GM18505 (cell line): ENCODE results near the gene SOCS1.

Experiments
- ATAC-seq: cut with Tn5 transposase; IDR thresholded peaks from one replicate; pipeline ENCODE4 v1.9.1; 2021; ENCODE audit not compliant: unreplicated experiment
- POLR2A ChIP-seq: IDR thresholded peaks from 4 replicates; pipeline ENCODE4 v1.6.1; 2011; ENCODE audit warnings: borderline replicate concordance; ENCODE audit not compliant: insufficient read depth, insufficient read length; ENCODE audit errors: extremely low read depth

SOCS1 gene, protein sequence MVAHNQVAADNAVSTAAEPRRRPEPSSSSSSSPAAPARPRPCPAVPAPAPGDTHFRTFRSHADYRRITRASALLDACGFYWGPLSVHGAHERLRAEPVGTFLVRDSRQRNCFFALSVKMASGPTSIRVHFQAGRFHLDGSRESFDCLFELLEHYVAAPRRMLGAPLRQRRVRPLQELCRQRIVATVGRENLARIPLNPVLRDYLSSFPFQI

DNA sequence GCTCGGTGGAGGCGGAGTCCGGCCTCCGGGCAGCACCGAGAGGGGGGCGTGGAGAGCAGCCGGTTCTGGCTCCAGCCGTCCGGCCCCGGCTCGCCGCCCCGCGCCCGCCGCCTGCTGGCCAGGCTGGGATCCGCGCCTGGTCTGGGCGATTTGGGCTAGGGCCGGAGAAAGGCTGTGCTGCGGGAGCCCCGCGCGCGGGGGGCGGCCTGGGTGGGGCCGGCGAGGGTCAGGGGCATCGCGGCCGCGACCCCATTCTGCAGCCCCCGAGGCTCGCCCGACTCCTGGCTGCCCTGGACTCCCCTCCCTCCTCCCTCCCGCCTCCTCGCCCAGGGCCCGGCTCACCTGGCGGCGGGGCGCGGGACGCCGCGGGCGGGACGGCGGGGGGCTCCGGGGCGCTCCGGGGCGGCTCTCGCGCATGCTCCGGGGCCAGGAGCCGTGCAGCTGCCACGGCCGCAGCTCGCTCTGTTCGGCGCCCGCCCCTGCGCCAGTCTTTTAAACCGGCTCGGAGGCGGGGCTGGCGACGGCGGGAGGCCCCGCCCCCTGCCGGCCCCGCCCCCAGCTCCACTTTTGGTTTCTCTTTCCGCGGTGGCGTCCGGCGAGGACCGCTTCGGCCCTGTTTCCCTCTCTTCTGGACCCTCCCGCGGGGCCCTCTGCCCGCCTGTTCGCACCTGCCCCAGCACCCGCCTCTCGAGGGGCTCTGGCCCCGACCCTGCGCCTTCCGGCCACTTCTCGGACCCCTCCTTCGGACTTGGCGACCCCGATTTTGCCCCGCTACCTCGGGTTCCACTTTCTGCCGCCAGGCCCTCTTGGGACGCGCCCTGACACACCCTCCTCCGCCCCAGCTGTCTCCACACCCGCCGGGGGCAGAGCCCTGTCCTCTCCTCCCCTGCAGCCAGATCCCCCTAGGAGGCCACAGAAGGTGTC is at the start of gene SOCS1:
SOCS1 (minus strand) TSS at position 468 of the 924 bp plus-strand sequence. CDS start 726 bp downstream, outside the sequence.
- TF ChIP-seq POLR2A = peak; percentile 99
- ATAC-seq = peak; percentile 55

DNA sequence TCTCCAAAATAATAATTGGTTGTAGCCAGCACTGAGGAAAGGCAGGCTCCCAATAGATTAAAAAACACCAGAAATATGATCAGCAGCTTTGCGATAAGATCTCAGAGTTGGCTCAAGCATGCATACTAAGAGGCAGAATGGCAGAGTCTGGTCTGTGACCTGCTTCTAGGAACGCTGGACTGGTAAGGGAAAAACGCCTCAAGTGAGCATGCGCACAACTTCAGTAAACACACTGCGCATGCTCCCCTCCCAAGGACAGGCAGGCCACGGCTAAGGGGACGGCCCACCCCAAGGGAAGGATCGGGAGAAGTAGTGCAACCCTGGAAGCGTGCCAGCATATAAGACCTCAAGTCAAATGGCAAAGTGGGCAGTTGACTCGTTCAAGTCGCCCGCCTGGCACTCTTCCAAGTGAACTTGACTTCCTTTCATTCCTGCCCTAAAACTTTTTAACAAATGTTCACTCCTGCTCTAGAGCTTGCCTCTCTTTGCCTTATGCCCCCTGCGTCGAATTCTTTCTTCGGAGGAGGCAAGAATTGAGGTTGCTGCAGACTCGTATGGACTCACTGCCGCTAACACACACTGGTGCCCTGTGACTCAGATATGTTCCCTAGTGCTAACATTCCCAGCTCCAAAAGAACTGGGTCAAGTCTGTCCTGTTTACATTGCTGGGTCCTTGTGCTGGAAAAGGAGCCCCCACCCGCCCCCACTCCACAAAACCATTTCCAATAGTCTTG is 47.6 kb upstream of the SOCS1 start:
- no peak for ATAC-seq
- TF ChIP-seq POLR2A = no peak

DNA sequence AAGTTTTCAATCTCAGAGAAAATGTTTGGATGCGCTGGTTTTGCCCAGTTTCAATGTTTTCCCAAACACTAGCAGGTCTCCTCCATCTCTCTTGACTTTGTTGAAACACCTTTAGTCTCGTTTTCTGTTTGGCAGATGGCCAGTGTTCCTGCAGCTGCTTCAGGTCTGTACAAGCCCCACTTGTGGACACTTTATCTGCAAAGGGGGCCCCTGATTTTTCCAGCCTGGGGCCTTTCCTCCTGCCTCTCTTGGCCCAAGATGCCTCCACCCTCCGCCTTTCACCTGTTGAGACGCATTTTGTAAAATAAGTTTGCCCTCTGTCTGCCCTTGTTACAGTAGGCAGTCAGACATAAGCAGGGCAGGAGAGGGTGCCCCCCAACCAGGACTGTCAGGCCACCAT is 47.0 kb upstream of the SOCS1 start:
- no peak for TF ChIP-seq POLR2A
- ATAC-seq = no peak

DNA sequence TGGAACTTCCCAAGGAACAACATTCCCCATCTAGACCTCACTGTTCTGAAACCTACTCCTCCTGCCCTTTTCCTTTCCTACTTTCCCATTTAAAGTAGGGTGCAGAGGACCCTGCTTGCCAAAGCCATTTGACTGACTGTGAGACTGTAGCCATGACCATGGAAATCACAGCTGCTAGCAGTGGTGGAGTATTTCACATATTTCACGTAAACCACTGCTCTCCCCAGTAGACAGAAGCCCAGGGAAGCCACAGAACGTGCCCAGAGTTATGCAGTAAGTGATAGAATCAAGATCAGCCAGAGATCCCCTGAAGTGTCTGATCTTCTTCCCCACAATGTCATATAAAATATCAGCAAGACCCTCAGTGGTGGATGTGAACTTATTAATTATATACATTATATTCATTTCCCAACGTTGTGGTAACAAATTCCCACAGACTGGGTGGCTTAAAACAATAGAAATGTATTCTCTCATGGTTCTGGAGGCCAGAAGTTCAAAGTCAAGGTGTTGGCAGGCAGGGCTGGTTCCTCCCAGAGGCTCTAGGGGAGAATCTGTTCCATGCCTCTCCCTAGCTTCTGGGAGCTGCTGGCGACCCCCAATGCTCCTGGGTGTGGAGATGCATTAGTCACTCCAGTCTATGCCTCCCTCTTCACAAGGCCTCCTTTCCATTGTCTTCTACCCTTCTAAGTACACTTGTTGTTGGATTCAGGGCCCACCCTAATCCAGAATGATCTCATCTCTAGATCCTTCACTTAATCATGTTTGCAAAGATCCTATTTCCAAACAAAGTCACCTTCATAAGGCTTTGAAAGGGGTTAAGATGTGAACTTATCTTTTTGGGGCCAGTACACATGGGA is 45.9 kb upstream of the SOCS1 start:
- no peak for ATAC-seq
- TF ChIP-seq POLR2A = no peak

DNA sequence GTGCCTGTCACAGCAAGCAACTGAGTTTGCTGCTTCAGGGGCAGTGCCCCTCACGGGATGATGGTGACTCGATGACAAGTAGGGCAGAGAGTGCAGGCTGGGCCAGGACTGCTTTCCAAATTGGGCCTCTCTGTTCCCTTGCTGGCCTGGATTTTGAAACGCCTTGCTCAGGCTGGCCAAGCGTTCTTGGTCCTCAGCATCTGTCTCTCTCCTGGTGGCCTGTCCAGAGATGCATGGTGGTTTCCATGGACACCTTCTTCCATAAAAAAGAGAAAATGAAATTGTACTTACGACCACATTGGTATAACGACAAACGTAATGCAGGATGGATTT is 44.5 kb upstream of the SOCS1 start:
- ATAC-seq = no peak
- no peak for TF ChIP-seq POLR2A

DNA sequence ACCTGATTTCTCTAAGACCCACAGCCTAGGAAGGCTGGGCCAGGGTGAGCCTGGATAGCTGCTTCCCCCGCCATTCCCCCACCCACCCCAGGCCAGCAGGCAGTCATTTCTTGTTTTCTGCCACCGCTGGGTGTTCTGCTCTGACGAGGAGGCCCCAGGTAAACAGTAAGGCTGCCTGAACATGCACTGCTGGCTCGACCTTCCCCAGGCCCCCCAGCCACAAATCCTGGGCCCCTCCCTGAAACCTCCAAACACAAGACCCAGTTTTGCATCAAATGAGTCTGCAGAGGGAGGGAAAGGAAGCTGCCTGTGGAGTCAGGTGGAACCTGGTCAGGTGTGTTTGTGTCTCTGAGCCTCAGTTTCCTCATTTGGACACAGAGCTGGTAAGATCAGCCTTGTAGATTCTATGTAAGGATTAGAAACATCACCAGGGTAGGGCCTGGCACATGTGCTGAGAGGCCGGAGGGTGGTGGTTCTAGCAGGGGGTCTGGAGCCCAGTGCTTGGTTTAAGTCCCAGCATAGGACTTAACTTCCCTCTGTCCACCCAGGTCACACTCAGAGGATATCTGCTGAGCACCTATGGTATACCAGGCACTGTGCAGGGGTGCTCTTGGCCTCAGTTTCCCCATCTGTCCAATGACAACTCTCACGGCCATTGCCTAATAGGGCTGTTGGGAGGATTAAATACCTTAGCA is 44.0 kb upstream of the SOCS1 start:
- no peak for ATAC-seq
- TF ChIP-seq POLR2A = no peak

DNA sequence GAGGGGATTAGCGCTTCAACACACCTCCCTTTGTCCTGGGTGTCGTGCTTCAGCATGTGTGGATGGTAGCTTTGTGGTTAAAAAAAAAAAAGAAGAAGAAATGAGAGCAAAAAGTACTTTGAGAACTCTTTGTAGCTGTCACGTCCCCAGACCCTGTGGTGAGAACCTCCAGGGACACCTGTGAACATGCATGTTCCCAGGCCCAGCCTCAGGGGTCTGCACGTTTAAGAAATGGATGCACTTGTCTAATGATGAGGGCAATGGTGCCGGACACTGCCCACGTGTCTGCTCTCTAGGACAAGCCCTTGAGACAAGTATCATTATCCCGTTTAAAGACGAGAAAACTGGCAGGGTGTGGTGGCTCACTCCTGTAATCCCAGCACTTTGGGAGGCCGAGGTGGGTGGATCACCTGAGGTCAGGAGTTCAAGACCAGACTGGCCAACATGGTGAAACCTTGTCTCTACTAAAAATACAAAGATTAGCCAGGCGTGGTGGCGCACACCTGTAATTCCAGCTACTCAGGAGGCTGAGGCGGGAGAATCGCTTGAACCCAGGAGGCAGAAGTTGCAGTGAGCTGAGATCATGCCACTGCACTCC is 43.0 kb upstream of the SOCS1 start:
- peak; percentile 33 for ATAC-seq

DNA sequence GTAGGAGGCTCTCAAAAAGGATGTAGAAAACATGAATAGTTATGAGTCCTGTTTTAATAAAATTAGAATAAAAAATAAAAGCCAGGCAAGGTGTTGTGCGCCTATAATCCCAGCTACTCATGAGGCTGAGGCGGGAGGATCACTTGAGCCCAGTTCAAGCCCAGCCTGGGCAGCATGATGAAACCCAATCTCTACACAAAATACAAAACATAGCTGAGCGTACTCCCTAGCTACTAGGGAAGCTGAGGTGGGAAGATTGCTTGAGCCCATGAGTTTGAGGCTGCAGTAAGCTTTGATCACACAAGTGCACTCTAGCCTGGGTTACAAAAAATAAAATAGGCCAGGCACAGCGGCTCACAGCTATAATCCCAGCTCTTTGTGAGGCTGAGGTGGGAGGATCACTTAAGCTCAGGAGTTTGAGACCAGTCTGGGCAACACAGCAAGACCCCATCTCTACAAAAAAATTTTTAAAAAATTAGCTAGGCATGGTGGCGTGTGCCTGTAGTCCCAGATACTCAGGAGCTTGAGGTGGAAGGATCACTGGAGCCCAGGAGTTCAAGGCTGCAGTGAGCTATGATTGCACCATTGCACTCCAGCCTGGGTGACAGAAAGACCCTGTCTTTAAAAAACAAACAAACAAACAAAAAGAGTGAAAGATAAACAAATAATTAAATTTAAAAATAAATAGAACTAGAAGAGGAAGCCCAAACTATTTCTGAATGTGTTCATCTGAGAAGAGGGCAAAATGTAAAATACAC is 42.3 kb upstream of the SOCS1 start:
- ATAC-seq = no peak
- TF ChIP-seq POLR2A = no peak

DNA sequence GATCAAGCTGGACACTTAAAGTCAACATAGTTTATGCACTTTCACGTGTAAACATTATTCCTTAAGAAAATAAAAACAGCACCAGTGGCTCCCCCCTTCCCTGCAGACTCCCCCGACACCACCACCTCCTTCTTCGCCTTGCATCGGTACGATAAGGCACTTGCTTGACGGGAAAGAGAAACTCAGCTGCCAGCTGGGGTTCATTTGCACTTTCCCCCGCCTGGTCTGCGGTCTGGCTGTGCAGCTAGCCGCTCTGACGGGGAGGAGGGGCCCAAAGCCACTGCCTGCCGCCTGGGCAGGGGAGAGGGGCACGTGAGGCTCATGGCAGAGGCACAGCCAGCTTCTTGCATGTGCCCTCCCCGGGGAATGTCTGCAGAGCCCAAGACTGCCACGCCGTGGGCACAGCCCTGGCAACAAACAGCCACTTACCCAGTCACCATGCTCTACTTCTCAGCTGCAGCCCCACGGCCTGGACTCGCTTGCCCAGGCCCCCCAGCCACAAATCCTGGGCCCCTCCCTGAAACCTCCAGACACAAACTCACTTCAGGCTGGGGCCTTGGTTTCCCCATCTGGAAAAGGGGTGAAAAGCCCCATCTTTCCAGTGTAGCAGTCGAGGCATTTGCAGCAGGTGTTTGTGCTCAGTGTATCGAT is 41.6 kb upstream of the SOCS1 start:
- peak; percentile 43 for TF ChIP-seq POLR2A
- peak; percentile 59 for ATAC-seq

DNA sequence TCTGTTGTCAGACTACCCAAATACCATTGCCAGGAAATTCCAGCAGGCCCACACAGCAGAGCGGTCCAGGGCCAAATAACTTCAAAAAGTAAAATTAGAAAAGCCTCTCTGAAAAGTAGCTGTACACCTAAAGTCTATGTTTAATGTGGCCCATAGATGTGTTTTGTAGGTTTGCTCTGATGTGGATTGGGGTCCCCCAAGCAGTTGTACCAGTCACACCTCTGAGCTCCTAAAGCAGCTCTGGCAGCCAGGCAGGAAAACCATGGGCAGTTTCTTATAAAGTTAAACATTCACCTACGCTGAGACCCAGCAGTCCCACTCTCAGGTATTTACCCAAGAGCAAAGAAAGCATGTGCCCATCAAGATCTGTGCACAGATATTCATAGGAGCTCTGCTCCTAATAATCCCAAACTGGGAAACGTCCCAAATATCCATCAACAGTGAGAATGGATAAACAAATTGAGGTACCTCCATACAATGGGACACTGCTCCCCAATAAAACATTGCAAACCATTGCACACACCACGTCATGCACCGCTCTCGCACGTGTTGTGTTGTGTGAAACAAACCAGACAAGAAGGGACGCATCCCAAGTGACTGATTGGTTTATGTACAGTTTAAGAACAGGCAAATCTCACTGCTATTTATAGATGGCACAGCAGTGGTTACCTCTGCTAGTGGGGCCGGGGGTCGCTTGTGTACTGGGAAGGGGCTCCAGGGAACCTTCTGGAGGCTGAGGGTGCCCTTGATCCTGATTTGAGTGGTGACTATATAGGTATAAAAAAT is 40.9 kb upstream of the SOCS1 start:
- no peak for TF ChIP-seq POLR2A
- ATAC-seq = peak; percentile 13
